IPS DF 4.7 (cell line): ENCODE measurements around the gene CST4.
"Not testable (repeated sequence)": the region's sequence is repeated elsewhere in the genome, so short reads cannot be mapped to it uniquely, and the experiment has no call there.

ENCODE experiments used
- DNase-seq: peaks from one replicate; pipeline ENCODE4 v3.0.0-alpha.2; 2013; ENCODE audit warnings: low spot score; ENCODE audit errors: extremely low read depth

Gene CST4

GRCh38 chr20:23688684-23689398, at the start of gene CST4:
TSS of gene CST4 (minus strand) at chr20:23689038. CDS start at chr20:23688969, 69 bp downstream.
- not testable (repeated sequence) for DNase-seq

GRCh38 chr20:23735391-23735790, 46.6 kb upstream of the CST4 start:
- DNase-seq: not testable (repeated sequence)

DNA sequence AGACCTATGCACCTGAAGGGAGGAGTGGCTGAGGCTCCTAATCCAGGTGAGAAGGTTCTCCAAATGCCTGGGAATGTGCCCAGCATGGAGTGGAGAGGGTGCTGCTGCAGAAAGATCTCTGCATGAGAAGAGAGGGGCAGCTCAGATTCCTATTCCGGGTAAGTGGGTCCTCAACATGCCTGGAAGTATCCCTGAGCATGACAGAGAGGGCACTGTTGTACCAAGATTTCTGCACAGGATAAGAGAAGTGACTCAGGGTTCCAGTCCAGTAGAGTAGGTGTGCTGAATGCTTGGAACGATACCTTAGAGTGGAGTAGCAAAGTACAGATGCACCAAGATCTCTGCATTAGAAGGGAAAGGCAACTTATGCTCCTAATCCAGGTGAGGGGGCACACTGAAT, 46.1 kb upstream of the CST4 start:
- not testable (repeated sequence) for DNase-seq

- not testable (repeated sequence) for DNase-seq
Measured at GRCh38 chr20:23734440-23734839, 45.6 kb upstream of the CST4 start.

- DNase-seq: no peak
Measured at GRCh38 chr20:23727016-23727415, 38.2 kb upstream of the CST4 start.

- DNase-seq: no peak
Measured at GRCh38 chr20:23725102-23725501, 36.3 kb upstream of the CST4 start.

DNA sequence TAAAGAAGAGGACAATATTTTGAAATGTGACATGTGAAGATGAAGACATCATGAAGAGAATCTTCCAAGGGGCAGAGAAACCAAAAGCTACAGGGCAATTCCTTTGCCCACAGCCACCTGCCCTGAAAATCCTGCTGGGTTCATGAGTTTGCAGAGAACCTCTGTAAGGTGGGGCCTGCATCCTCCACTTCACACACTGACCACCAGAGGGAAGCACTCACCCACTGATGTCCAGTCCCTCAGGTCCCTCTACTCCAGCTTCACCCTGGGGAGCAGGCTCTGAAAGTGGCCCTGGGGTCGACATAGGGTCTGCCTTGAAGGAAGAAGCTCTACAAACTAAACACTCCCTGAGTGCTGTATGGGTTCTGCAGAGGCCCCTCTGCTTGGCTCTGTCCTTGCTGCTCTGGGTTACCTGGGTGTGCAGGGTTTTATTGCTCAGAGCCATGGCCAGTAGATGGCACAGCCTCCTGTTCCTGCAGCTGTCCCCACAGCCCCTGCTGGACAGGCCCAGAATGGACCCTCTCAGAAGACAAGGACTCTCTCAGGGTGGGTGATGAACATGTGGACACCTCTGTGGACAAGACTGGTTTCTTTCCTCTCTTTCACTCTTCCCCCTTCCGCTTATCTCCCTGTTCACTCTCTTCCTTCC, 34.9 kb upstream of the CST4 start:
- DNase-seq: not testable (repeated sequence)

GRCh38 chr20:23722851-23723250, 34.0 kb upstream of the CST4 start:
- not testable (repeated sequence) for DNase-seq

DNA sequence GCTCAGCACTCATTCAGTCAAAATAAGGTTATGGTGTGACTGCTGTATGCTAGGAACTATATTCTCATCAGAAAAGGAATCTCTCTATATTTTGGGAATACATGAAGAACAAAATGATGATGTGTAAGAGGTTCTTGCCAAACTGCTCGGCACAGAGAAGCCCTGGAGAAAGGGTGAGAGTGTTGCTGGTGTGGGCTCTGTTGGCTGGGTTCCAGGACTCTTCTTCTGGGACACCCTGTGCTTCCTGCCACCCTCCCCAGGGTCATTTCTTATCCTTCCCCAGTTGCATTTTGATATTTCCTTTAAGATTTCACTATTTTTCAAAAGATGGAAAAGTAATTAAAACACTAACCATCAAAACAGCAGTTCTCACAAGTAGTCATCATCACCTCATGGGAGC, 33.1 kb upstream of the CST4 start:
- no peak for DNase-seq

DNA sequence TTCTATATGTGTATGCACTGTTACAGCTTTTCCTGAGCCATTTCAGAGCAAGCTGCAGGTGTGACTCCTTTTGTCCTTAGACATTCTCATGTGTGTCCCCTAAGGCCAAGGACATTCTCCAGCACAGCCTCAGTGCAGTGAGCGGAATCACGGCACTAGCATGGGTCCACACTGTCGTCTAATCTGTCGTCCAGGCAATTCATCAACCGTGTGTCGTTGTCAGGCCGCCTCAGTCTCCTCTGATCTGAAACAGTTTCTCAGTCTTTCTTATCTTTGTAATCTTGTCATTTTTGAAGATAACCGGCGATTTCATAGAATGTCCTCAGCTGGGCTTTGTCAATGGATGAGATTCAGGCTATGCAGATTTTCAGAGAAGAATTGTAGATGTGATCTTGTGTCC, 30.5 kb upstream of the CST4 start:
- not testable (repeated sequence) for DNase-seq

GRCh38 chr20:23711778-23712177, 22.9 kb upstream of the CST4 start:
- DNase-seq: not testable (repeated sequence)

DNA sequence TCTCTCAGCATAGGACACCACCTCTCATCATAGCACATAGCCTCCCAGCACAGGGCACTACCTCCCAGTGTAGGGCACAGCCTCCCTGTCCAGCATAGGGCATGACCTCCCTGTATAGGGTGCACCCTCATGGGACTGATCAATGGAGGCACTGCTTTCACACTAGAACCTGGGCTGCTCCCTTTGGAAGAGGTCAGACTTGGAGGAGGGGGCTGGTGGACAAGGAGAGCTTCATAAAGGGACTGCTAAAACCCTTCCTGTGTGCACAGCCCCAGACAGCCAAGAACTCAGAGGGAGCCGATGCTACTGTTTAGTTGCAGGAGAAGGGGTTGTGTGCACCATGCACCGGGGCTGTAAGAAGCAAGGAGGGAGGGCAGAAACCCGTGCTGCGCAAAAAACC, 21.9 kb upstream of the CST4 start:
- no peak for DNase-seq

- DNase-seq: no peak
Measured at GRCh38 chr20:23705895-23706294, 17.1 kb upstream of the CST4 start.

- DNase-seq: no peak
Measured at GRCh38 chr20:23702021-23702420, 13.2 kb upstream of the CST4 start.

- no peak for DNase-seq
Measured at GRCh38 chr20:23700931-23701330, 12.1 kb upstream of the CST4 start.

- no peak for DNase-seq
Measured at GRCh38 chr20:23697947-23698346, 9.1 kb upstream of the CST4 start.

DNA sequence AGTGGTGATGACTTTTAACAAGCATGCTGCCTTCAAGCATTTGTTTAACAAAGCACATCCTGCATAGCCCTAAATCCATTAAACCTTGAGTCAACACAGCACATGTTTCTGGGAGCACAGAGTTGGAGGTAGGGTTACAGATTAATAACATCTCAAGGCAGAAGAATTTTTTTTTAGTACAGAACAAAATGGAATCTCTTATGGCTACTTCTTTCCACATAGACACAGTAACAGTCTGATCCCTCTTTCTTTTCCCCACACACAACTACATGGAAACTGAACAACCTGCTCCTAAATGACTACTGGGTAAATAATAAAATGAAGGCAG, 6.2 kb upstream of the CST4 start:
- not testable (repeated sequence) for DNase-seq

DNA sequence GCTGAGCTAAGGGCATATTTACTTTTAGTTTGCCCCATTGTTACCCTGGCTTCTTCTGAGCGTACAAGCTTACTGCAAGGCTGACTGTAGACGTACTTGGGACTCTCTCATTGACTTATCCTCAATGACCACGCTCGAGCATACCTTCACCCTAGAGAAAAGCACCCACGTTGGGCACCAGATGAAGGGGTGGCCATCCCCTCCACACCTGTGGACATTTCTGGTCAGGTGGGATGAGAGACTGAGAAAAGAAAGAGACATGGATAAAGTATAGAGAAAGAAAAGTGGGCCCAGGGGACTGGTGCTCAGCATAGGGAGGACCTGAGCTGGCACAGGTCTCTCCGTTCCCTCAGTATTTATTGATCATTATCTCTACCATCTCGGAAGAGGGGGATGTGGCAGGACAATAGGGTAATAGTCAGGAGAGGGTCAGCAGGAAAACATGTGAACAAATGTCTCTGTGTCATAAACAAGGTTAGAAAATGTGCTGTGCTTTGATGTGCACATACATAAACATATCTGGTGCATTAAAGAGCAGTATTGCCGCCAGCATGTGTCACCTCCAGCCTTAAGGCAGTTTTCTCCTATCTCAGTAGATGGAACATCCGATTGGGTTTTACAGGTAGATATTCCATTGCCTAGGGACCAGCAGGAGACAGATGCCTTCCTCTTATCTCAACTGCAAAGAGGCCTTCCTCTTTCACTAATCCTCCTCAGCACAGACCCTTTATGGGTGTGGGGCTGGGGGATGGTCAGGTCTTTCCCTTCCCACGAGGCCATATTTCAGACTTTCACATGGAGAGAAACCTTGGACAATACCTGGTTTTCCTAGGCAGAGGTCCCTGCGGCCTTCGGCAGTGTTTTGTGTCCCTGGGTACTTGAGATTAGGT, 5.6 kb upstream of the CST4 start:
- DNase-seq: not testable (repeated sequence)

DNA sequence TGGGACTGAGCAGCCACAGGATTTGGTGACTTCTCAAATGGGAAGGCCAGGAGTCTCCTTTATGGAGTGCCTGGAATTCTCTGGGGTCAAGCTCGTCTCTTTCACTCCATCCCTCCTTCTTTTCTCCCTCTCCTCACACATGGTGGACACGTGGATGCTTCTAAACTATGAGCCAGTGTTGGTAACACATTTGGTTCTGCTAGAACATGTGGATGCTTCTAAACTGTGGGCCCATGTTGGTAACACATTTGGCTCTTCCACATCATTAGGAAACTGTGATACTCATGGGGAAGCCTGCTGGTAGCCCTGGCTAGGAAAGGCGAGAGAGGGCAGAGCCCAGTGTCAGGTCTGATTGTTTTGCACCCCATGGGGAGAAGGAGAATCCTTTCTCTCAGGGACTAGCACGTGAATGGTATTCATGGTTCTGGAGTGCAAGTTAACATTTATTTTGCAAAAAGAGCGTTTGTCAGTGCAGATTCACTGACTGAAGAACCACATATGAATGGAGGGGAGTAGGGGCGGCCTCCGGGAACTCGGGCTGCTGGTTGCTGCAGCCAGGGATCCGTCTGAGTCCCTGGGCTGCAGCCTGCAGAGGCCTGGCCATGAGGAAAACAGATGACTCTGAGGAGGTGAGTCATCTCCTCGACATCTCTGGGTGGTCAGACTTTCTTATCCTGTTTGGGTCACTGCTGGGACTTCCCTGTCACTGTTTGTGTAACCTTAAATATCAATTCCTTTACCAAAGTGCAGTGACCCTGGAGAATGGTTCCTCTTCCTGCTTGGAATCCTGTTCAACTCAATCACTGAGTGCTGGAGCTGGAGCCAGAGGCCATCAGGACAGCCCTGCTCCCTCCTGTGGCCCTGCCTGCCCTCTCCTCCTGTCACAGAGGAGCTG, 4.1 kb upstream of the CST4 start:
- not testable (repeated sequence) for DNase-seq

DNA sequence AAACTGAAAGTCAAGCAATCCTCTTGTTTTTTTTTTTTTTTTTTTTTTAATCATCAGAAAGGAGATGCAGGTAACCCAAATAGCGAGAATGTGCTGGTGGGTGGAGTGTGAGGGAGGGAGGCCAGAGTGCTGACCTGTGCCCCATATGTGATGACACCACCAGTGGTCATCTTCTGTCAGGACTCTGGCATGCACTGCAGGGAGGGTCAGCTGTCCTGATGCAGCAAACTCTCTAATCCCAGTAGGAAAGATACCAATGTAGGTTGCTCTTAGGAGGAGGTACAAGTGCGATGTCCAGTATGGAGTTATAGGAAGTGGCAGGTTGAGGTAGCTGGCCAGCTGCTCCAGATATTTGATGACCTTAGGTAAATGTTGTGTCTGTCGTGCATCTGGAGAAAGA, 2.8 kb upstream of the CST4 start:
- no peak for DNase-seq

- DNase-seq: no peak
Measured at GRCh38 chr20:23690581-23690980, 1.7 kb upstream of the CST4 start.
